Fibroblast of upper back skin (primary cell): ENCODE results near the gene DNPEP.

Experiments
- DNase-seq: peaks from one replicate; pipeline ENCODE4 v3.0.0-alpha.2; 2013

The DNPEP gene

DNA sequence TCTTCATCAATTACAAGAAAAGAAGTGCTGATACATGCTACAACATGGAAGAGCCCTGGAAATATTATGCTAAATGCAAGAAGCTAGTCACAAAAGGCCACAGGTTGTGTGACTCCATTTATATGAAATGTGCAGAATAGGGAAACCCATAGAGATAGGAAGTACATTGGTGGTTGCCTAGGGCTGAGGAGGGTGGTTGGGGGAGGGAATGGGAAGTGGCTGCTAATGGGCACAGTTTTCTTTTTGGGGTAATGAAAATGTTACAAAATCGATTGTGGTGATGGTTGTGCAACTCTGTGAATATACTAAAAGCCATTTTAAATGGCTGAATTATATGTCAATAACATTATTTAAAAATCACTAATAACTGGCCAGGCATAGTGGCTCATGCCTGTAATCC, 30.9 kb downstream of the DNPEP start:
- no peak for DNase-seq

DNA sequence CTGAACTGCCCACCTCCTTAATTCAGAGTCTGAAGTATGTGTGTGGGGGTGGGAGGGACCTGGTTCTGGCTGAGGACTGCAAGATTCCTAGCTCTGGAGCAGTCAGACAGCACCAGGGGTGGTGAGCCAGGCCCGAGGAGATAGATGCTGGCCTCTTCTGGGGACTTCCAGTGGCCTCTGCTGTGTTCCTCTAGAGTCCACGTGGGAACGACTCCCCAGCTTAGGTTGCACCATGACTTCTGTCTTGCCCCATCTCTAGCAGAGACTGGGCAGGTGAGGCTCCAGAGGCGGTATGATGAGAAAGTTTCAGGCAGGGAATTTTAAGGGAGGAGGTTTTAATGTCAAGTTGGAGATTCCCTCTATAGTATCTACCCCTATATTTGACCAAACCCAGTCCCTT, 33.1 kb downstream of the DNPEP start:
- DNase-seq = no peak

DNA sequence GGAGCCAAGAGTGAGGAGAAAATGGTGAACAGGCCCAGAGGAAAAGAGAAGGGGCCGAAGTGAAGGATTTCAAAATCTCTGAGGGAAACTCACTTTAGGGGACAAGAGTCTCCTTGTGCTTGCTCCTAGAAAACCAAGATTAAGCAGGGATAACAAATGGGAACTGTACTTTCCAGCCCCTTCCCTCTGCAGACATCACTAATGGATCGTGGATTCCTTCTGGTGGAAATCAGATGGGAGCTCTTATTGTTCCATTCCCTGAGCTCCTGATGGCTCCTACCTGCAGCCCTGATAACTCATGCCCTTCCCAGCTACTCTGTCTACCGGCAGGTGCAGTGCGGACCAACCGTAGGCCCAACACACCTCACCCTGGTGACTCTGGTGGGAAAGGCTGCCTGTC, 34.6 kb downstream of the DNPEP start:
- DNase-seq = no peak

DNA sequence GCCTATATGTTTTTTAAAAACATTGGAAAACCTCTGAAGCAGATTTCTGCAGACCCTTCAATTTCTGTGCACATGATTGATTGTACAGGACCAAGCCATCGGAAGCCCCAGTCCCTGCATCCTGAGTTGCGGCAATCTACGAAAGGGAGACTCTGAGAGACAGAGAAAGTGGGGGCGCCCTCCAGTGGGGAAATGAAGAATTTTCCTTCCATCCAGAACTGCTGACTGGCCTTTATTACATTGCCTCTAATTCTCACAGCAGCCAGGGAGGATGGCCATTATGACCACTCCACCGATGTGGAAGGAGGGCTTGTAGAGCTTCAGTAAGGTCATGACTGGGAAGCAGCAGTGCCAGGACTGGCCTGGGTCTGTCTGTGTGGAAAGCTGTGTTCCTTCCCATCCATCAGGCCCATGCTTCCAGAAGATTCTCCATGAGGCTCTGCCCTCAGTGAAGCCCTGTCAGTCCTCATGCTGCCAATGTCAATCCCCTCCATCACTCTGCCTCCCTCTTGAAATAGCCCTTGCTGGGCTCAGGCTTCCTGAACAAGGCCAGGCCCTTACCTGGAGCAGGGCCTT, 35.2 kb downstream of the DNPEP start:
- DNase-seq = peak; percentile 76

DNA sequence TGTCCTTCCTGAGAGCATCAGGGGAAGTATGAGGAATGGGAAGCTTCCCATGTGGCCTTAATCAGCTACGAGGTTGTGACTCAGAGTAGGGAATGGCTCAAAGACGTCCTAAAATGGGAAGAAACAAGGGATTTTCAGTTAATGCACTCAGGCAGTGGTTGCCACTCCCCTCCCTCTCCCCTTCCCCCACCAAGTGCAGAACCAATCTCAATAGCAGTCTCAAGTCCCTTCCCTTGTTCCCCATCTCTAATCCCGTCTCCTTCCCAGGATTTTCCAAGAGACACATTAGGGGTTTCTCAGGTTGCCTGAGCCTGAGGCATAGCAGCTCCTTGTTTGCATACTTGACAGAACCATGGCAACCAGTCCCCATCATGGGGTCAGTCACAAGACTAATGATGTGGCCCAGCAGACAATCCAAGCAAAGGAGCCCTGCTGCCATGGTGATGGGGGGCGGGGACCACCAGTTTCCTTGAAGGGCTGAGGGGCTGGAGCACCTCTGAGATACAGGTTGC, 36.9 kb downstream of the DNPEP start:
- peak; percentile 95 for DNase-seq

DNA sequence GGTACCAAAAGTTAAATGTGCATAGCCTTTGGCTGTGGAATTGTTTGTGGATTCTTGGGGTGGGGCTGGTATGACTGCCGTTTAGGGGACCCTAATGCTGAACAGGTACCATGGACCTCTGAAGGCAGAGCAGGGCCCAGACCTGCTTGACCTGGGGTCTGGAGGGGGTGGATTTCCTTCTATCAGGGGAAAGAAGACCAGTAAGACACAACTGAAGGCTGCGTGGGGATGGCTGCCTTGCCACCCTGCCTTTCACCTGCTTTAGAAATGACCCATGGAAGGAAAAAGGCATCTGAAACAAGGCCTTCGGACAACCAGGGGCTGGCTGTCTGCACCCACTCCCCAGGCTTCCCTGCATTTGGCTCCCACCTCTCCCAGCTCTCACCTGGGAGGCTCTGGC, 37.5 kb downstream of the DNPEP start:
- DNase-seq = no peak

DNA sequence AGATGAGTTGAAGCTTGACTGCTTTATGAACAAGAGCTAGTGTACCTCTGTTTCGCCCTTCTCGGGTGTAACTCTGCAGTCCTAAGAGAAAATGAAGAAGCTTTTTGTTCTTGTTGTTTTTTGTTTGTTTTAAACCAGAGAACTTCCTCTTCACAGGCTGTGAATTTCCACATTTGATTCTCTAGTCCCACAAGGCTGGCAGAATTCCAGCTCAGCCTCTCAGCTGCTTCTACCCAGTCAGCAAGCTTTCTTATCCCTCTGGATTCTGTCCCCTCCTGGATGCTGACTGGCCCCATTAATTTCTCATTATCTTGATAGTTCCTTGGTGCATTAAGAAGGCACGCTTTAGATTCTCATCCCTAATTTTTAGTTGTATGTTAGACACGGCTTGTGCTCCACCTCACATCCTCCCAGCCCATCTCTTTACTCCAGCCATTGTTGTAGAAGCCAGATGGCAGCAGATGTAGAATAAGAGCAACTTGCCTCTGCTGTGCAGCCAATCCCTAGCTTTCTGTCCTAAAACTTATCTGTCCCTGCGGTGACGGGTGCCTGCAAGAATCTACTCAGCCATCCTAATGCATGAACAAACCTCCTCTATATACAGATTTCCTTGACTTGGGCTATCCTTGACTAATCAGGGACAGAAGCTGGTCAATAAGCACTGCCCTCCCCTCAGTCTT, 42.8 kb downstream of the DNPEP start:
- peak; percentile 26 for DNase-seq

DNA sequence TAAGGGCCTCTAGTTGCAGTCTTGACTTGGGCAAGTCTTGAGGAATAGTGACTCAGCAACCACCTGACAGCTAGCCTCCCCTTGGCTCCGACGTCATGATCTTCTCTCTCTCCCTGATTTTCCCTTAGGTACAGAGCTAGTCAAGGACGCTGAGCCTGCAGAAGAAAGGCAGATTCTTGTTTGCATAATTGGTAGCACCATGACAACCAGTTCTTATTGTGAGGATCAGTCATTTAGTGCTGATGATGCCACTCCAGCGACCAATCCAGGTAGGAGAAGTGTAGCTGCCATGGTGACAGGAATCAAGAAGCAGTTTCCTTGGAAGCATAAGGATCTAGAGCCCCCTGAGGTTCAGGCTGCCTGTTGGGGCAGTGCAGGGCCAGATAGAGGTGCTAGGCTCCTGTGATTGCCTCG, 52.3 kb downstream of the DNPEP start:
- DNase-seq = no peak

DNA sequence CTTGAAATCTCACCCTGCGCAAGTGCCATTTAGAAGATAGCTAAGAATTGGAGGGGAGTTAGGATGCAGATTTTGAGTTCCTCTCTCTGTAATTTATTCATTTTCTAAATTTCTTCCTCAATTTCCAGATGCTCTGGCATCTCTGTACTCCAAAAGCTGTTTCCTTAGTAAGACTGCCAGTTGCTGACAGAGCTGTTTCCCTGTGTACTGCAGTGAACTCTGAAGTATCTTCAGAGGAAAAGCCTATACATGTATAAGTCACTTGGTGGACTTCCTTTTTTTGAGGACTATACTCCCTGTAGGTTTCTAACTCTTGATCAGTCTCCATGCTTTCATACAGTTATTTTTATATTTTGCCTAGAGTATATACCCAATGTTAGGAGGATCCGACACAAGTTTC, 53.6 kb downstream of the DNPEP start:
- DNase-seq = no peak

DNA sequence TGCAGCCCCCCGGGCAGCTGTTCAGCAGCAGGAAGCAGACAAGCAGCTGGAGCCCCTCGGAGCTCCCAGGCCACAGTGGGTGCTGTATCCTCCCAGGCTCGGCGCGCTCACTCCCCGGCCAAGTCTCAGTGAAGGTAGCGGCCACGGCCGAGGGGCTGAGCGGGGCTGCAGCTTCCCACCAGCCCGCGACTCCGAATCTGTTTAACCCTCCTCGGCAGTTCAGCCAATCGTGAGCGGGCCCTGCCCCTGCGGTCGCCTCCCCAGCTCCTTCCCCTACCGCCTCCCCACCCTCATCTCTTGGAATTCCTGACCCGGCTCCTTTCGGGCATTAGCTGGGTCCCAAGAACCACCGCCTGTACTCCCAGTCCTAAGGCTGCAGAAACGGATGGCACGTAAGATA, 55.2 kb downstream of the DNPEP start, which contains the start of gene RESP18:
TSS of gene RESP18 (minus strand) at position 203 of the 400 bp plus-strand sequence.
- DNase-seq = no peak

DNA sequence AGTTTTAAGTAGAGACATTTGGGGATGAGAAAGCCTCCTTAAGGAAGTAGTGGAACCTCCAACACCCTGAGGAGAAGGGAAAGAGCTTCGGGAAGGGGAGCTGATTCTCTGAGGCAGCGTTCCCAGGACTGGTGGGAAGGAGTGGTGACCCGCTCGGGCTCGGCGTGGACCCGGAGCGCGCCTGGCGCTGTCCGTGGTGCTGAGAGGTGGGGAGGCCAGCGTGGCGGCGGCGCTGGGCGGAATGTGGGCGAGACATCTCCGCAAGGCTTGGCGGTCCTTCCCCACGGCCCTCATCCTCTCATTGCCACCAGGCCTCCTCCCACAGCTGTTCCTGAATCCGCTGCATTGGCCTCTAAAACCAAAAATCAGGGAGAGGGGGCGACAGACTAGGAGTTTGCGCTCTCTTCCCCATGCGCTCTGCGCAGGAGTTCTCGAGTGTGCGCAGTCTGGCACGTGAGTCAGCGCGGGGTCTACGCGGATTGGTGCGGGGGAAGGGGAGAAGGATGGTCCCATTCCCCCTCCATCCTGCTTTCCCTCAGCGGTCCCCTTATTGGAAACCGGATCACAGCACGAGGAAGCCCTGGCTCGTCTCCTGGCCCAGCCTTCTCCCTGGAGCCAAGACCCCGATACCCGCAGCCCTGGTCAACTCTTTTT, 56.0 kb downstream of the DNPEP start:
- DNase-seq = peak; percentile 35

DNA sequence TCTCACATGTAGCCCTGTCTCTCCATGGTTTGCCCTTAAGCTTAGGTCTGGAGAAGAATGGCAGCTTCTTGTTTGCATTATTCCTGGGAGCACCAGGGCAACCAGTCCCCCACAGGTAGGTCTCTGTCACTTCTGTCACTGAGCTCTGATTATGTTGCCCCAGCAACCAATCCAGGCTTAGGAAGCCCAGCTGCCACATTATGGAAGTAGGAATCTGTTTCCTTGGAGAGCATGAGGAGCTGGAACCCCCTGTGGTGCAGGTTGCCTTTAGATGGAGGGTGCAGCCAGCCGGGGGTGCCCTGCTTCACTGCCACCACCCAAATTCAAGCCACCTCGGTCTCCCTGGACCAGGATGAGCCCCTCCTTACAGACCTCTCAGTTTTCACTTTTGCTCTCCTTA, 60.0 kb downstream of the DNPEP start:
- DNase-seq = no peak

DNA sequence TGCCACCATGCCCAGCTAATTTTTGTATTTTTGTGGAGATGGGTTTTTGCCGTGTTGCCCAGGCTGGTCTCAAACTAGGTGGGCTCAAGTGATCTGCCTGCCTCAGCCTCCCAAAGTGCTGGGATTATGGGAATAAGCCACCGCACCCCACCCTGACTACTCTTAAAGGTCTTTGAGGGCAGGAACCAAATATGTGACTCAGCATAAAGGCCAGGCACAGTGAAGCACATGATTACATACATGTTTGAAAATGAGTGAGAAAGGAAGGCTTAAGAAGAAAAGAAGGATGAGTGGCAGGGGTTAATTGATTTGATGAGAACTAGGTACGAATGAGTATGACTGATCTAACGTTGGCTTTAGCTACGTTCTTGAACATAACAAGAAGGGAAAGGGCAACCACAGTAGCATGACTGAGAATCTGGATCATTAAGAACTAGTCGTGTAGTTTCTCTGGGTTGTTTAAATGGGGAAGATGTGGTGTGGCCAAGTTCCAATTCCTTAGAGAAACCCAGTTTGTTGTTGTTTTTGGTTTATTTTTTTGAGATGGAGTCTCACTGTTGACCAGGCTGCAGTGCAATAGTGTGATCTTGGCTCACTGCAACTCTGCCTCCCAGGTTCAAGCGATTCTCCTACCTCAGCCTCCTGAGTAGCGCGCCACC, 61.9 kb downstream of the DNPEP start:
- DNase-seq = no peak

DNA sequence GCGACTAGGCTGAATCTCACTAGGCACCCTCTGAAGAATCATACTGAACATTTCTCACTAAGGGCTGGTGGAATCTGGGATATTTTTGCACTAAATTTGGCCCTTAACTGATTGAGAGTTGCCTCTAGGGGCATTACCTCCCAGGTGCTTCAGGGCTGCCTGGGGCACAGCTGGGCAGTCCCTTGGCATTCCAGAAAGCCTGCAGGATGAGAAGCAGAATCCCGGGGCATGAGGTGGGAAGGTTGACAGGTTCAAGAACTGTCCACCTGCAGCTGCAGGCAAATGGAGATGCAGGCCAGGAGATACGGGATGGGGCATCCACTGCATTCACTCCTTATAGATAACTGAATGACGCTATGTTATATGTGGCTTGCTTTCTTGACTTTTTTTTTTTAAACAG, 62.6 kb downstream of the DNPEP start:
- no peak for DNase-seq

DNA sequence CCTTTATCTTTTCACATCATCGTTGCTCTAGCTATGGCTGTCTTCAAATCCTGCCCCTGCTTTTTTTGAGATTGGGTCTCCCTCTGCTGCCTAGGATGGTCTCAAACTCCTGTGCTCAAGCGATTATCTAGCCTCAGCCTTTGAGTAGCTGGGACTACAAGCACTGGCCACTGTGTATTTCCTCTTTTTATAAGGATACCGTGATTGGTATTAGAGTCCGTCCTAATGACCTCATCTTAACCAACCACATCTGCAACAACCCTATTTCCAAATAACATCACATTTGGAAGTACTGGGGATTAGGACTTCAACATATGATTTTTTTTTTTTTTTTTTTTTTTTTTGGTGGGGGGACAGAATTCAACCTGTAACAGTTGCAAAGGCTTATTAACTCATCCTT, 64.3 kb downstream of the DNPEP start:
- DNase-seq = no peak
